Muscle layer of duodenum (tissue), 2 donors: ENCODE data around the gene HDAC4.

ENCODE experiments used
- H3K27ac ChIP-seq: one replicate; pipeline ENCODE4 v1.7.0; 2013; ENCODE audit warnings: mild to moderate bottlenecking, low read length
- H3K27me3 ChIP-seq: one replicate; pipeline ENCODE4 v1.7.0; 2013; ENCODE audit warnings: low read depth, mild to moderate bottlenecking, control low read depth, low read length
- H3K36me3 ChIP-seq, 2 donors: one replicate each; pipeline ENCODE4 v1.7.0; 2013; ENCODE audit warnings: low read length in 2 of 2, control low read depth in 1 of 2, mild to moderate bottlenecking in 1 of 2; ENCODE audit not compliant: insufficient read depth in 2 of 2, control insufficient read depth in 1 of 2
- H3K4me1 ChIP-seq, 2 donors: one replicate each; pipeline ENCODE4 v1.7.0; 2013; ENCODE audit warnings: low read length in 2 of 2, mild to moderate bottlenecking in 2 of 2, control low read depth in 1 of 2, moderate library complexity in 1 of 2; ENCODE audit not compliant: insufficient read depth in 2 of 2, control insufficient read depth in 1 of 2
- H3K4me3 ChIP-seq, 2 donors: one replicate each; pipeline ENCODE4 v1.7.0; 2013; ENCODE audit warnings: low read length in 2 of 2, low read depth in 1 of 2, mild to moderate bottlenecking in 1 of 2
- H3K9me3 ChIP-seq, 2 donors: one replicate each; pipeline ENCODE4 v1.7.0; 2013; ENCODE audit warnings: low read length in 2 of 2, control low read depth in 1 of 2, mild to moderate bottlenecking in 1 of 2; ENCODE audit not compliant: control insufficient read depth in 1 of 2
- donor health status: healthy.

HDAC4 gene

DNA sequence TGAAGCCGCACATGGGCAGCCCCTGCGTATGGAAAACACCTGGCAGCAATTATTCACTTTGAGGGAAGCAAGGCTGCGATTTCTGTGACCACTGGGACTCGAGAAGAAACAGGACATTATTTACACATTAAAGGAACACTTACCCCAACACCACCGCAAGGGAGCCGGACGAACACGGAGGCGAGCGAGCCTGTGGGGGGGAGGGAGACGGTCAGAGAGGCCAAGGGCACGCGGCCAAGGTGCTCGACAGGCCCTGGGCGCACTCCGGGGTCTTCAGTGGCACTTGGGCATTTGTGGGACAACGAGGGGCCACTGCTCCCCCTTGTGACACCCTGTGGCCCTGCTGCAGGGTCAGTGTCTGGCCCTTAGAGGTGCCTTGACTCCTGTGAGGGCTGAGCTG lies 306.0 kb downstream of the HDAC4 start:
- Histone ChIP-seq H3K4me3 (no peak overlapping the region), H3K27me3 (no peaks in the 10 kb centered on the region), H3K27ac (no peak overlapping the region), H3K9me3 (no peaks in the 10 kb centered on the region), H3K36me3 (peaks cover 21 to 68% of the 10 kb centered on the region in 2 donors), H3K4me1 (peaks cover 0 to 9% of the 10 kb centered on the region in 2 donors)

DNA sequence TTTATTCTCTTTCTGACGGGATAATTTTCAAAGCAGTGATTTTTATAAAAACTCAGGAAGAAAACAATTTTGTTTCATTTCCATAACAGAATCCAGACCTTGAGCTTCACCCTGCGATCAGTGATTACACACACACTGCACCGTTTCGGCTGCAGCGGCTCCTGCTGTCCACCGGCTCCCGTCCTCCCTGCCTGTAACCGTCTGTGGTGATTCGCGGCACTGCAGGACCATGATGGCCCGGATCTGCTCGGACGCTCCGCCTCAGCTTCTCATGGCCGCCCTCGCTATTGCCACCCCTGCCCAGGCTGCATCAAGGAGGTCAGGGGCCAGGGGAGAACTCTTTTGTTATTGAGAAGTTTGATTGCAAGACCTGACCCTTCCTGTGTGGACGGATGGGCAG lies 306.9 kb downstream of the HDAC4 start:
- no peak overlapping the region for H3K4me3 ChIP-seq
- no peaks in the 10 kb centered on the region for H3K27me3 ChIP-seq
- peaks cover 20 to 63% of the 10 kb centered on the region in 2 donors for H3K36me3 ChIP-seq
- peaks cover 0 to 9% of the 10 kb centered on the region in 2 donors for H3K4me1 ChIP-seq
- H3K9me3 ChIP-seq, result no peaks in the 10 kb centered on the region
- no peak overlapping the region for H3K27ac ChIP-seq

DNA sequence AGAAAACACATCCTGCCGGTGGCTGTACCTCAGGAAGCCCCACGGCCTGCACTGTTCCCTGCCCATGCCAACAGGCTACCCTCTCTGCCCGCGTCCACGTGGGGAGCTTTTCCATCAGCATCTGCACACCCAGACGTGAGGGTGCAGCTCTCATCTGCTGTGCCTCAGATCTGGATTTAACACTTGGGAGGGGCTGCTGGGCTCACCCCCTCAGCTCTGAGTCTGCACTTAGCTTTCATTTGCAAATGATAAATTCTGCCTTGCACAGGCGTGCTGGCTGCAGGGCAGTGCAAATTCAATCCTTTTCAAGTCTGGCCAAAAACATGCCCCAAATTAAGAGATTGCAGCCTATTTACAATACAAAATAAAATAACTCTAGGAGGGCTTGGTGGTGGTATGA lies 307.3 kb downstream of the HDAC4 start:
- H3K9me3 ChIP-seq, result no peaks in the 10 kb centered on the region
- H3K27me3 ChIP-seq, result no peaks in the 10 kb centered on the region
- no peak overlapping the region for H3K4me3 ChIP-seq
- H3K36me3 ChIP-seq, result peaks cover 17 to 64% of the 10 kb centered on the region in 2 donors
- peaks cover 0 to 9% of the 10 kb centered on the region in 2 donors for H3K4me1 ChIP-seq
- H3K27ac ChIP-seq, result no peak overlapping the region

DNA sequence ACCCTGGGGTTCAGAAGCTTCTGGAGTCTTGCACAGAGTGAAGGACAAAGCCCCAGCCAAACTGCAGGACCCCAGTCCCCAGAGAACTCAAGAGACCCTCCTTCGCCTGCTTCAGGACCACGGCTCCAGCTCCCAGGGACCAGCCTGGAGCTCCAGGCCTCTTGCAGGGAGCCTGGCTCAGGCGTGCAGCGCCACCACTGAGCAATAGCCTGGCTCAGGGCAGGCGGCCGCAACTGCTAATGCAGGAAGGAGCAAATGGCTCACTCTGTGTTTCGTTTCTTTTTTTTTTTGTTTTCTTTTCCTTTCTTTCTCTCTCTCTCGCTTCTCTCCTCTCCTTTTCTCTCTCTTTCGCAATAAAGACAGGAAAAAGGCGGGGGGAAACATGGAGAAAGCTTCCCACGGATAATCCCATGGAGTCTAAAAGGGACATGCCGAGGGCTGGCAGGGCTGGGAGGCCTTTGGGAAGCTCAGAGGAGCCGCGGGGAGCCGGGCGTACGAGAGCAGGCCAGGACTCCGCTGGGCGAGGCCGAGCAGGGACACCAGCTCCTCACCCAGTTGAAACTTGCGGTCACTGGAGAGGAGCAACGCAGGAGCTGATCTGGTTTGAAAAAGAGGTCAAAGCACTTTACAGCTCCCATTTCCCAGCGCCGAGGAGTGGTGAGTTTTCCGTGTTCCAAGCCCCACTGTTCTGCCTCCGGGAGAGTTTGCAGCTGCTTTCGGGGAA lies 308.1 kb downstream of the HDAC4 start:
- H3K4me3 ChIP-seq, result no peak overlapping the region
- H3K27ac ChIP-seq, result no peak overlapping the region
- no peaks in the 10 kb centered on the region for H3K27me3 ChIP-seq
- no peaks in the 10 kb centered on the region for H3K9me3 ChIP-seq
- peaks cover 16 to 66% of the 10 kb centered on the region in 2 donors for H3K36me3 ChIP-seq
- H3K4me1 ChIP-seq, result peaks cover 0 to 9% of the 10 kb centered on the region in 2 donors

DNA sequence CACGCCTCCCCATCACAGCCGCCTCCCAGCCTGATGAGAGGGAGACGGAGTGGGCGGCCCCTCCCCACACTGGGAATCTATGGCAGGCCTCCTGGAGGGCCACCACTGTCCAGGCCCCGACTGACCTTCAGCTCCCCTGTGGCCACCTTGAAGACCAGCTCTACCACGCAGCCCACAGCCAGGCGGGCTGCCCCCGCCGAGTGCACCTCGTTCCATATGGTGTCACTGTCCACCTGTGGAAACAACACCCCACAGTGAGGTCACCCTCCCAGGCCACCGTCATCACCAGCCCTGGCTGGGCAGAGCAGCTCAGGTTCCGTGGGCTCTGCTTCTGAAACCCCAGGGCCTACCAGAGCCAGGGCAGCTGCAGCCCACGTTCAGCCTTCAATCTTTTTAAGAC lies 310.9 kb downstream of the HDAC4 start:
- no peak overlapping the region for H3K4me3 ChIP-seq
- H3K9me3 ChIP-seq, result no peaks in the 10 kb centered on the region
- H3K36me3 ChIP-seq, result peaks cover 27 to 59% of the 10 kb centered on the region in 2 donors
- H3K27ac ChIP-seq, result no peak overlapping the region
- peaks cover 0 to 9% of the 10 kb centered on the region in 2 donors for H3K4me1 ChIP-seq
- H3K27me3 ChIP-seq, result no peaks in the 10 kb centered on the region

DNA sequence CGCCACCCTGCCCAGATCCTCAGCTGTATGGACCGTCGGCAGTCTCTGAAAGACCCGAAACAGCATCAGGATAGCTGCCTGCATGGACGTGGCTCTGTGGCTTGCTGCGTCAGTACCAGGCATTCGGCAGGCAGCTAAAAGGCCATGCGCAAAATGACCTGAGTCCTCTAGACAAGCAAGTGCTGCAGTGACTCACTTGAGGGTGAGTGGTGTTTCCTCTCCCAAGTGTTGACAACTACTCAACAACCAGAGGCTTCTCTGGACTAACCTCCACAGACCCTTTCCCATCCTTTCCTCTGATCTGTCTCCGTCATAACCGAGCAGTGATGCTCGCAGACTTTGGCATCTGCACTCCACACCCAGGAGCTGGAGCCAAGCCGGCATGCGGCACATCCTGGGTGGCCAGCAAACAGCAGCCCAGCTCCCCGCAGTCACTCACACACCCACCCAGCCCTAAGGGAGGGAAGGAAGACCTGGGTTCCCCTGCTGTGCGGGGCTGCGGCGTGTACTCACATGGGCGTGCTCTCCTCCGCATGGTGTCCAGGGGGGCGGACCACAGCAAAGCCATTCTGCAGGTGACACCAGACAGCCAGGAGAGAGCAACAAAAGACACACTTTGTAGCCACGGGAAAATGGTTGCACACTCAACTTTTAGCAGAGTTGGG lies 313.6 kb downstream of the HDAC4 start:
- Histone ChIP-seq H3K27me3 (no peaks in the 10 kb centered on the region), H3K36me3 (peaks cover 19 to 68% of the 10 kb centered on the region in 2 donors), H3K9me3 (no peaks in the 10 kb centered on the region), H3K27ac (no peak overlapping the region), H3K4me1 (no peaks in the 10 kb centered on the region), H3K4me3 (no peak overlapping the region)

DNA sequence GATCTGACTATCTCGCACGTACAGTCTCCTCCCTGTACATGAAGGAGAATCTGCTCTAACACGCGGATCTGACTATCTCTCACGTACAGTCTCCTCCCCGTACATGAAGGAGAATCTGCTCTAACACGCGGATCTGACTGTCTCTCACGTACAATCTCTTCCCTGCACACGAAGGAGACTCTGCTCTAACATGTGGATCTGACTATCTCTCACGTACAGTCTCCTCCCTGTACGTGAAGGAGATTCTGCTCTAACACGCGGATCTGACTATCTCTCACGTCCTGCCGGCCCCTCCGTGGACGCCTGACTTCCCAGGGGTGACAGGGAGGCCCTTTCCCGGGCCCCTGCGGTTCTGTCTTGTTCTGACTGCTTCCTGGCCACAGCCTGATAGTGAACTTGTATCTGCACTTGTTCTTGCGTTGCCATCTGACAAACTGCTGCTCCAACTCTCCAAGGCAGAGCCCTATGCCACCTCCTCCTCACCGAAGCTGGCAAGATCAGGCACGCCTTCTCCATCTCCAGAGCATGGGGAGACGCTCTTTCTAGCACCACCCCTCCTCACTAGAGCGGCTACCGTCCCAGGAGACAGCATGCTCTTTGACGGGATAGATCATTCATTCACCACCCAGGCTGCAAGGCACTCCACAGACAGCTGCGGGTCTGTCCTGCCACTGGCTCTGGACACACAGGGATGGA lies 314.3 kb downstream of the HDAC4 start:
- H3K36me3 ChIP-seq, result peaks cover 19 to 72% of the 10 kb centered on the region in 2 donors
- H3K27me3 ChIP-seq, result no peaks in the 10 kb centered on the region
- H3K9me3 ChIP-seq, result no peaks in the 10 kb centered on the region
- H3K4me1 ChIP-seq, result peaks cover 0 to 1% of the 10 kb centered on the region in 2 donors
- H3K27ac ChIP-seq, result no peak overlapping the region
- H3K4me3 ChIP-seq, result no peak overlapping the region

DNA sequence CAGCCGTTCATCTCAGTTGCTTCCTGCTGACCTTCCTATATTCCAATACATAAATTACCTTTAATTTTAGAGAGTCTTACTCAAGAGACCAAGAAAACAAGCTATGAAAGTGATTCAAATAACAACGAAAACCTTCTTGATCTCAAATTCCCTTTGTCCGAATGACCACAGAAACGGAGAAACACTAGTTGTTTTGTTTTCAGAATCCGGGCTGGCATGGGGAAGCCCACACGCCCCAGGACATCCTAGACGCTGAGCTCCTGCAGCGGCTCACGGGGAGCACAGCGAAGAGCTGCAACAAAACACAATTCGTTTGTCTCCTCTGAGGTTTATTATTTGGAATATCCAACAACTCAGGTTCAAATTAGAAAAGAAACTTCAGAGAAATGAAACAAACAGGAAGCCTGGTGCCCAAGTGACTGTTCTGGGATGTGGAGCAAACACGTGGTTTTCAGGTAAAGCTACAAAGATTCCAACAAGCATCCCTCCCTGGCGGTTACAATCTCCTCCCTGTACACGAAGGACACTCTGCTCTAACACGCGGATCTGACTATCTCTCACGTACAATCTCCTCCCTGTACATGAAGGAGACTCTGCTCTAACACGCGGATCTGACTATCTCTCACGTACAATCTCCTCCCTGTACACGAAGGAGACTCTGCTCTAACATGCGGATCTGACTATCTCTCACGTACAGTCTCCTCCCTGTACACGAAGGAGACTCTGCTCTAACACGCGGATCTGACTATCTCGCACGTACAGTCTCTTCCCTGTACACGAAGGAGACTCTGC lies 315.4 kb downstream of the HDAC4 start:
- H3K27ac ChIP-seq, result no peak overlapping the region
- peaks cover 19 to 72% of the 10 kb centered on the region in 2 donors for H3K36me3 ChIP-seq

DNA sequence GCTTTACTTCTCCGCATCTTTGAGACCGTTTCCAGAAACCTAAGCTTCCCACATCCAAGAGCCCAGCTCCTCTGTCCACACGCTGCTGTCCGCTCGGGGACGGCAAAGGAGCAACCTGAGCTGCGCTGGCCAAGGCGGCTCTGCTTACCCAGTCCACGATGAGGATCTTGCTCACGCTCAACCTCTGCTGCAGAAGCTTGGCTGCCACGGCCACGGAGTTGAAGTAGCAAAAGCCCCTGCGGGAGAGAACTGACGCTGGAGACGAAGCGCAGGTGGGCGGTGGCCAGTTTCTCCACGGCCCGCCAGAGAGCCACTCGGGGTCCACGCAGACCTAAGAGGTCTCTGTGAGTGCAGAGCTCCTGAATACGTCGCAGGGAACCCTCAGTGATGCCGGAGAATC lies 316.8 kb downstream of the HDAC4 start:
- Histone ChIP-seq H3K36me3 (peaks cover 28 to 78% of the 10 kb centered on the region in 2 donors), H3K4me1 (peaks cover 0 to 5% of the 10 kb centered on the region in 2 donors), H3K27me3 (no peaks in the 10 kb centered on the region)

More for the DNA sequence above, 315.4 kb downstream of the HDAC4 start:
- Histone ChIP-seq H3K27me3 (no peaks in the 10 kb centered on the region), H3K4me3 (no peak overlapping the region), H3K4me1 (peaks cover 0 to 5% of the 10 kb centered on the region in 2 donors), H3K9me3 (no peaks in the 10 kb centered on the region)

DNA sequence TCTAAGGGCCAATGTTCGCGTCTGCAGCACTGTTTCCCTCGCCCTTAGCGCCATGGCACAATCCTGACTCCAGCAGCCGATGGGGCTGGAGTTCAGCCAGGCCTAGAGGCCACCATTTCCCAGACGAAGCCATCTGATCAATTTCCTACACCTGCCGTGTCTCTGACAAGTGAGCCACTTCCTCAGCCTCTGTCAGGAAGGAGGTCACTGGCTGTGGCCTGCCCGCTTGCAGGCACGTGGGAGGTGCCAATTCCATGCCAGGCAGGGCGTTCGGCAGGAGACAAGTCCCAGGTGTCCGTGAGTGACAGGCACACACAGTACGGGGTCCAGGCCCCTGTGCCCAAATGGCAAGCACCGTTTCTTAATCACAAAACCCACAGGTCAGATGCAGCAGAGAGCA lies 318.4 kb downstream of the HDAC4 start:
- peaks cover 0 to 5% of the 10 kb centered on the region in 2 donors for H3K4me1 ChIP-seq
- H3K36me3 ChIP-seq, result peaks cover 29 to 78% of the 10 kb centered on the region in 2 donors
- no peak overlapping the region for H3K4me3 ChIP-seq
- no peaks in the 10 kb centered on the region for H3K9me3 ChIP-seq
- no peak overlapping the region for H3K27ac ChIP-seq
- H3K27me3 ChIP-seq, result no peaks in the 10 kb centered on the region

More for the DNA sequence above, 316.8 kb downstream of the HDAC4 start:
- no peaks in the 10 kb centered on the region for H3K9me3 ChIP-seq
- no peak overlapping the region for H3K27ac ChIP-seq
- no peak overlapping the region for H3K4me3 ChIP-seq

DNA sequence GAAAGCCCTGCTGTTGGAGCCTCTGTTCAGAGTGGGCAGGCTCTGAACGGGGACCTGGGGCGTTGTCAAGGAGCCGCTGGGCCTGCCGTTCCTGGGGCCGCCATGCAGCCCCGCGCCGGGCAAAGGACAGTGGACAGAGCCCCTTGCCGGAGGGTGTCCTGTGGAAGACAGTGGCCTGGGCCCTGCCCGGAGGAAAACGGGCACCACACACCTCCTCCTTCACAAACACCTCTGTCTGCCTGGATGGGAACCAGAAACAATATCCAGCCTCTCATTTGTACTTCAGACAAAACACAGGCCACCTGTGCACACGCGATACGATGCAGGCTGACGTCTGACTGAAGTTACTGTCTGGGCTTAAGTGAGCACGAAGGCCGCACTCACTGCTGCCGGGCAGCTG lies 319.2 kb downstream of the HDAC4 start:
- H3K27ac ChIP-seq, result no peak overlapping the region
- H3K27me3 ChIP-seq, result no peaks in the 10 kb centered on the region
- peaks cover 0 to 5% of the 10 kb centered on the region in 2 donors for H3K4me1 ChIP-seq
- H3K9me3 ChIP-seq, result no peaks in the 10 kb centered on the region
- H3K4me3 ChIP-seq, result no peak overlapping the region
- peaks cover 27 to 78% of the 10 kb centered on the region in 2 donors for H3K36me3 ChIP-seq
